NCI-H2227 (cell line): ENCODE data around the gene STAT5A.
A peak's percentile ranks its signal among the peaks of the same experiment; 100 is the strongest.

ENCODE experiments used
- DNase-seq: peaks from one replicate; lab custom pipeline; 2025; ENCODE audit not compliant: unreplicated experiment; lab: John Stamatoyannopoulos, UW

STAT5A gene

DNA sequence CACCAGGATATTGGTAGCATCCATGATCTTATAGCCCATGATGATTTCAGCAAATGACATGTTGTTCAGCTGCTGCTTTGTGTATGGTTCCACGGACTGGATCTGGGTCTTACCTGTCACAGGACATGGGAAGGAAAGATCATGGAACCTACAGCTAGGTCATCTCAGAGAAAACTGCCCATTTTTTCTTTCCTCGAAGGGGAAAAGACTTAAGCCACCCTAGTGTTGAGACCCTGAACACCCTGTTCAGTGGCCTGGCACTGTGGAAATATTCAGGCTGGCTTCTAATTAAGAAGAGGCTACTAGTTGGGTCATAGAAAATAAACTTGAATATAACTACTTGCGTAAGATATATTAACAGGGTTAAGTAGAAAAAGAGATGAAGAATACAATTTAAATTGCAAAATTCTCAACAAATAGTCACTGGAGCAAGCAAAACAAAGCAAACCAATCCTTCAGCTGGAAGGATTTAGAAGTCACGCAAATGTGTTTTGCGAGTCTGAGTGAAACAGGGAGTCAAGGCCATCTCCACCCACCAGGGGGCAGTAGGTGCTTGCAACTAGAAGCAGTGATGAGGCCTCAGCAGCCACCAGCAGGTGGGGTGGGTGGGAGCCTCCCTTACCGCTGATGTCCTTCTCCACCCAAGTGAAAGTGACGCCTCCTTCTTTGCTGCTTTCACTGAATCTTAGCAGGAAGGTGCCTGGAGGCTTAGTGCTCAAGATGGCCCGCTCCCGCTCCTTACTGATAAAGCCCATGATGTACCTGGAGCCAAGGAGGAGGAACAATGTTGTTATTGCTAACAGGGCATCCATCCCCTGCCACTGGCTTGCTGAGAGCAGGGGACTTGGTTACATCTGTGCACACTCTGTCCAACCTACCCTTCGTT is 34.3 kb downstream of the STAT5A start:
- DNase-seq = peak; percentile 95

GRCh38 chr17:42323268-42323773 is 35.0 kb downstream of the STAT5A start:
- DNase-seq = no peak

GRCh38 chr17:42325026-42325425 is 36.7 kb downstream of the STAT5A start:
- DNase-seq = no peak

GRCh38 chr17:42329025-42329976 is 41.0 kb downstream of the STAT5A start:
- no peak for DNase-seq

DNA sequence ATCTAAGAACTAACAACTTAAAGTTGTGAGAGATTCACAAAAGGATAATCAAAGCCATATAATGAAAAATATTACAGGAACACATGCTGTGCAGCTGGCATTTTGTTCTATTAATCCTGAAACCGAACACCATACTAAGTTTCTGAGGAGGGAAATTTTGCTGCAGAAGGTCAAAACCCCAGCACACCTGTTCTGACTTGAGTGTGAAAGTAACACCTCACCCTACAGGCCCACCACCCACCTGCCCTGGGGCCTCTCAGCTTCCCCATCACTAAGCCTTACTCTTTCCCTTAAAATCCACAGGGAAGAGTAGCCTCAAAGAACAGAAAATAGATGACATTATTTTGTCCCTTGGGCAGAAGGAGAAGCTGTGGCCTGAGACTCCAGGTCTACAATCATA is 44.8 kb downstream of the STAT5A start:
- DNase-seq = no peak

GRCh38 chr17:42334677-42335076 is 46.4 kb downstream of the STAT5A start:
- no peak for DNase-seq

GRCh38 chr17:42337442-42337841 is 49.1 kb downstream of the STAT5A start:
- no peak for DNase-seq

GRCh38 chr17:42338427-42338985 is 50.2 kb downstream of the STAT5A start:
- DNase-seq = no peak

- no peak for DNase-seq
Observed at GRCh38 chr17:42339221-42339620, 50.9 kb downstream of the STAT5A start.

DNA sequence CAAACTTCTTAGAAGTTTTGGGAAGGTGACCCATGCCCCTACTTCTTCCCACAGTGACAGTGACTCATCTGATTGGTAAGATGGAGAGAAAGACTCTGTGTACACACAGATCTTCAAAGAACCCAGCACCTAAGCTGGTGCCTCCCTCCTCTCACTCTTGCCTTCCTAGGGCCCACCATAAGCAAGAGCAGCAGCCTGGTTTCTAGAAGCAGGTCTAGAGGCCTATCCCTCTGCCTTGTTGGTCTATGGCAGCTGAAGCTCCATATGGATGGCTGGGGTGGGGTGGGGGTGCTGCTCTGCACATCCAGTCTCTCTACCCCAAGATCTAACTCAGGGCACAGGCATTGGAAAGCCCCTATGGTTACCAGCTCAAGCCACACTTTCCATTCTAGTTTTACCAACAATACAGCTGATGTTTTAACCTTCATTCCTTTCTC is 52.4 kb downstream of the STAT5A start:
- no peak for DNase-seq

DNA sequence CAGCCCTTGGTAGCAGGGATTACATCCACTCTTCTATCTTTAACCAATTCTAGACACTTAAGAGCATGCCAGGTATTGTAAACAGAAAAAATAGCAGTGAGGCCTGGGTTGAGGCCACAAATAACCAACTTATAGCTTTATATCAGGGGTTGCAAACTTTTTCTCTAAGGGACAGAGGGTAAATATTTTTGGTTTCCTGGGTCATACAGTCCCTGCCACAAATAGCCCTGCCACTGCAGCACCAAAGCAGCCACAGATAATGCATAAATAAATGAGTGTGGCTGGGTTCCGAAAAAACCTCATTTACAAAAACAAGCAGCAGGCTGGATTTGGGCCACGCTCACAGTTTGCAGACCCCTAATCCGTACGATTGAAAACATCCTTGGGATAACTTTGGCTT is 53.3 kb downstream of the STAT5A start:
- DNase-seq = no peak

- no peak for DNase-seq
Observed at GRCh38 chr17:42342242-42343008, 54.1 kb downstream of the STAT5A start.

DNA sequence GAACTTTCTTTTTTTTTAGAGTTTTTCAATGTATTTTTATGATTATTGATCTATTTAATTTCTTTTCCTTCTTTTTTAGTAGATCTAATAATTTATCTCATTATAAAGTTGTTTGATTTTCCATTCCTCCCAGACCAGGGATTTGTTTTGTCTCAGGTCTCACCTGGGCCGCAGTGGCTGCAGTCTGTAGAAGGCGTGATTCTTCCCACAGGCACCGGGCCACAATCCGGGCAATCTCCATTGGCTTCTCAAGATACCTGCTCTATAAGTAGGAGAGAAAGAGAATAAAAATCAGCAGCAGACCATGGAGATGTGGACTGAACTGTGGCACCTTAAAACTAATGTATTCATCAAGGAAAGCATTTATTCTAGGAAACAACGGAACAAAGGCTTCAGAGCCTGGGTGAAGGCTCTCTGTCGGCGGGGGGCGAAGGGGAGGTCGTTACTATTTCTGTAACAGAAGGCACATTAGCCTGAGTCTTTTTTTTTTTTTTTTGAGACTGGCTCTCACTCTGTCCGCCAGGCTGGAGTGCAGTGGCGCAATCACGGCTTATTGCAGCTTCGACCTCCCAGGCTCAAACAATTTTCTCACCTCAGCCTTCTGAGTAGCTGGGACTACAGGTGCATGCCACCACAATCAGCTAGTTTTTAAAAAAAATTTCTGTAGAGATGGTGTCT is 57.2 kb downstream of the STAT5A start:
- DNase-seq = peak; percentile 75

DNA sequence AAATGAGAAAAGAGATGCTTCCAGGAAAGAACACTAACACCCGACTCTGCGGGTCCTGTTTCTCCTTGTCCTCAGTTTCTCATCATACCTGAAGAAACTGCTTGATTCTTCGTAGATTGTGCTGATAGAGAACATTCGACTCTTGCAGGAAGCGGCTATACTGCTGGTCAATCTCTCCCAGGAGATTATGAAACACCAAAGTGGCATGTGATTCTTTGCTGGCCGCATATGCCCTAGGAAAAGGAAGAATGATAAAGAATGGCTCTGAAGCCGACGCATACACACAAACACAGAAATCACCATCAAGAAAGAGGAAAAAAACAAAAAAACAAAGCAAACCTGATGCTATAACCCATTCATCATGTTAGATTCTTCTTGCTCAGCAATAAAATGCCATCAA is 58.2 kb downstream of the STAT5A start:
- DNase-seq = no peak

DNA sequence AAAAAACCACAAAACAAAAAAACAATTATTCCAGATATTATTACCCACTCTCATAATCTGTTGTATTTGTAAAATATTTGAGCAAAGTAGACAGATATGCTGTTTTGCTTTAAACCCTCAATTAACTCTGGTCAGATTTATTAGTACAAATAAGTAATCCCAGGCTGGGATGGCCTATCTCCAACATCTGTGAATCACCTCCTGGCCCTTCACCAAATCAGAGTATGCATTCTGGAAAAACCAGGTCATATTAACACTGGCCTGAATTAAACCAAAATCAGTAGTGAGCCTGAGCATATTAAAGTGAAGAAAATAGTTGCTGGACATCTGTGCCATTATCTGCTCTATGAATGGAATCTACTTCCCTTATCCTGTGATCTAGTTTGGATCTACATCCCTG is 58.9 kb downstream of the STAT5A start:
- DNase-seq = no peak

DNA sequence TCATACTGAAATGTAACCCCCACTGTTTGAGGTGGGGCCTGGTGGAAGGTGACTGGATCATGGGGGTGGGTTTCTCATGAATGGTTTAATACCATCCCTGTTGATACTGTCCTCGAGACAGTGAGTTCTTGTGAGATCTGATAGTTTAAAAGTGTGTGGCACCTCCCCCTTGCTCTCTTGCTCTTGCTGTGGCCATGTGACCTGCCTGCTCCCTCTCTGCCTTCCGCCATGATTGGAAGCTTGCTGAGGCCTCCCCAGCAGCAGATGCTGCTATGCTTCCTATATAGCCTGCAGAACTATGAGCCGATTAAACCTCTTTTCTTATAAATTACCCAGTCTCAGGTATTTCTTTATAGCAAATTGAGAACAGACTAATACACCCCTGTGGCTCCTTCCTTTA is 59.3 kb downstream of the STAT5A start:
- DNase-seq = no peak

DNA sequence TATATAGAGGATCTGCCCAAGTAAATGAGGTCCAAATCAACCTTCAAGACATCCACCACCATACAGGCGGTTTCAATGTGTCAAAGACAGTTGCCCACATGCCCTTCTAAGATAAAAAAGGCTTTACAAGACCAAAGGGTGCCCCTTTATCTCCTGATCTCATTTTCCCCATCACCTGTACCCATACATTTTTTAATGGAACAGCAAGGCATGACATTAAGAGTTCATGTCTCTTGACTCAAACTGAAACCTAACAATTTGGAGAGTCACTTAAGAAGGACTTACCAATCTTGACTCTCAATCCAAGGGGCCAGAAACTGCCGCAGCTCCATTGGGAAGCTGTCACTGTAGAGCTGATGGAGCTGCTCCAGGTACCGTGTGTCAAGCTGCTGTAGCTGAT is 59.8 kb downstream of the STAT5A start:
- DNase-seq = no peak

- DNase-seq = no peak
Observed at GRCh38 chr17:42354956-42355843, 66.9 kb downstream of the STAT5A start.

GRCh38 chr17:42358434-42358833 is 70.1 kb downstream of the STAT5A start:
- DNase-seq = no peak
